Esophagus muscularis mucosa (tissue), 4 donors: ENCODE data around the gene FAM89B. TPM values are rescaled to one million over a fixed set of nuclear protein-coding genes. Genes with fewer than 3 reads are reported as not detected.

ENCODE experiments used
- DNase-seq: peaks from one replicate; pipeline ENCODE4 v3.0.0-alpha.2; 2017; ENCODE audit errors: extremely low spot score
- H3K27ac ChIP-seq, 4 donors: fragments of 200-600 bp; sonication (generic); replicated peaks in 1 of 4; 1 replicate in 3 of 4; 2 replicates in 1 of 4; pipeline ENCODE4 v1.5.1; 2016 to 2019; ENCODE audit warnings: mild to moderate bottlenecking in 1 of 4
- H3K27me3 ChIP-seq, 4 donors: fragments of 200-600 bp; sonication (generic); one replicate each; pipeline versions ENCODE4 v1.5.1 to v1.6.0; 2016 to 2019
- H3K36me3 ChIP-seq, 4 donors: fragments of 200-600 bp; sonication (generic); one replicate each; pipeline ENCODE4 v1.5.1; 2016 to 2019
- H3K4me1 ChIP-seq, 4 donors: fragments of 200-600 bp; sonication (generic); one replicate each; pipeline ENCODE4 v1.5.1; 2016 to 2019
- H3K4me3 ChIP-seq, 4 donors: fragments of 200-600 bp; sonication (generic); 1 replicate in 2 of 4; 2 replicates in 2 of 4; pipeline ENCODE4 v1.5.1; 2016 to 2019; ENCODE audit warnings: mild to moderate bottlenecking in 4 of 4, moderate library complexity in 1 of 4
- H3K9me3 ChIP-seq, 4 donors: fragments of 200-600 bp; sonication (generic); 1 replicate in 3 of 4; 2 replicates in 1 of 4; pipeline ENCODE4 v1.5.1; 2016 to 2019
- EP300 ChIP-seq: sonication (generic); formaldehyde crosslinking; IDR thresholded peaks from one replicate; pipeline ENCODE4 v1.6.1; 2017; ENCODE audit warnings: antibody characterized with exemption
- POLR2A ChIP-seq: fragments of 450-650 bp; IDR thresholded peaks from one replicate; pipeline ENCODE4 v1.6.1; 2017; ENCODE audit warnings: antibody characterized with exemption, moderate library complexity, mild to moderate bottlenecking, low read depth
- POLR2AphosphoS5 ChIP-seq, 2 donors: sonication (generic); formaldehyde crosslinking; IDR thresholded peaks; one replicate each; pipeline ENCODE4 v1.6.1; 2017; ENCODE audit warnings: antibody characterized with exemption in 2 of 2
- WGBS: methylation state at CpG from one replicate; pipeline ENCODE4 v1.1.5; 2018; 5-methylcytosine and 5-hydroxymethylcytosine counted together
- intact Hi-C: fragments of 100-400 bp; cut with DNase I; formaldehyde crosslinking; loops from one replicate; pipeline ENCODE4 v1.15.1; 2023
- total RNA-seq, 4 donors: library from RNA; depleted of rRNA; stranded (reverse); fragments of >200 nt; gene quantifications; one replicate each; pipeline versions ENCODE4 v1.1.0 to v1.2.1, GENCODE V29; 2016
- TF ChIP-seq, protein P1 (sequence below), 3 experiments: fragments of 200-600 bp in 2 of 3; fragments of 450-650 bp in 1 of 3; sonication (generic) in 2 of 3; IDR thresholded peaks; one replicate each; pipeline ENCODE4 v1.5.1; 2017 to 2019; ENCODE audit warnings: antibody characterized with exemption in 3 of 3, mild to moderate bottlenecking in 2 of 3, moderate library complexity in 1 of 3

The FAM89B gene
- total RNA-seq, 4 donors from 2014 or later, result 47.9 to 90.4 (median 75.0) TPM

GRCh38 chr11:65595543-65596281 lies 23.4 kb downstream of the FAM89B start, which contains the start of gene KCNK7:
TSS of gene KCNK7 (minus strand) at chr11:65595800. CDS start at chr11:65595772, 28 bp downstream.
- peaks cover 17 to 69% (median 66%) of the 10 kb centered on the region in 4 donors for H3K36me3 ChIP-seq
- intact Hi-C loops, result no loop called here
- no peak for DNase-seq

GRCh38 chr11:65596520-65596919 lies 24.2 kb downstream of the FAM89B start:
- no peak for DNase-seq
- Histone ChIP-seq H3K27ac (no peak overlapping the region), H3K4me1 (peaks cover 16 to 46% (median 38%) of the 10 kb centered on the region in 4 donors), H3K36me3 (peaks cover 13 to 67% (median 62%) of the 10 kb centered on the region in 4 donors), H3K4me3 (no peak overlapping the region), H3K27me3 (no peaks in the 10 kb centered on the region), H3K9me3 (no peaks in the 10 kb centered on the region)
- intact Hi-C loops, result no loop called here
- WGBS, result 78% methylated on average over 6 of the region's 6 CpGs
- TF ChIP-seq EP300, result no peak
- no peak for TF ChIP-seq POLR2AphosphoS5 (IDR thresholded peaks at IDR 0.05)
- no peak for TF ChIP-seq POLR2A
- TF ChIP-seq, protein P1, sequence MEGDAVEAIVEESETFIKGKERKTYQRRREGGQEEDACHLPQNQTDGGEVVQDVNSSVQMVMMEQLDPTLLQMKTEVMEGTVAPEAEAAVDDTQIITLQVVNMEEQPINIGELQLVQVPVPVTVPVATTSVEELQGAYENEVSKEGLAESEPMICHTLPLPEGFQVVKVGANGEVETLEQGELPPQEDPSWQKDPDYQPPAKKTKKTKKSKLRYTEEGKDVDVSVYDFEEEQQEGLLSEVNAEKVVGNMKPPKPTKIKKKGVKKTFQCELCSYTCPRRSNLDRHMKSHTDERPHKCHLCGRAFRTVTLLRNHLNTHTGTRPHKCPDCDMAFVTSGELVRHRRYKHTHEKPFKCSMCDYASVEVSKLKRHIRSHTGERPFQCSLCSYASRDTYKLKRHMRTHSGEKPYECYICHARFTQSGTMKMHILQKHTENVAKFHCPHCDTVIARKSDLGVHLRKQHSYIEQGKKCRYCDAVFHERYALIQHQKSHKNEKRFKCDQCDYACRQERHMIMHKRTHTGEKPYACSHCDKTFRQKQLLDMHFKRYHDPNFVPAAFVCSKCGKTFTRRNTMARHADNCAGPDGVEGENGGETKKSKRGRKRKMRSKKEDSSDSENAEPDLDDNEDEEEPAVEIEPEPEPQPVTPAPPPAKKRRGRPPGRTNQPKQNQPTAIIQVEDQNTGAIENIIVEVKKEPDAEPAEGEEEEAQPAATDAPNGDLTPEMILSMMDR (IDR thresholded peaks at IDR 0.05), result no peak

More at GRCh38 chr11:65595543-65596281, 23.4 kb downstream of the FAM89B start, which contains the start of gene KCNK7:
- Histone ChIP-seq H3K4me3 (no peak within 1 kb of the TSS), H3K27ac (peak within 1 kb of the TSS in 3 of 4 donors; percentile 11 to 52 (median 13)), H3K27me3 (no peaks in the 10 kb centered on the region), H3K9me3 (no peaks in the 10 kb centered on the region), H3K4me1 (peaks cover 16 to 48% (median 39%) of the 10 kb centered on the region in 4 donors)
- TF ChIP-seq POLR2AphosphoS5 (IDR thresholded peaks at IDR 0.05) (no peak), EP300 (no peak), POLR2A (no peak)
- TF ChIP-seq, protein P1 (IDR thresholded peaks at IDR 0.05), result no peak
- WGBS, result 84% methylated on average over 5 of the region's 12 CpGs

GRCh38 chr11:65598258-65598699 lies 25.9 kb downstream of the FAM89B start:
- no peak for DNase-seq
- Histone ChIP-seq H3K4me1 (peaks cover 15 to 28% (median 25%) of the 10 kb centered on the region in 4 donors), H3K36me3 (peaks cover 6 to 70% (median 61%) of the 10 kb centered on the region in 4 donors), H3K4me3 (no peak overlapping the region), H3K27ac (no peak overlapping the region), H3K27me3 (no peaks in the 10 kb centered on the region), H3K9me3 (no peaks in the 10 kb centered on the region)
- intact Hi-C loops, result no loop called here
- 91% methylated on average over 8 of the region's 16 CpGs for WGBS
- no peak for TF ChIP-seq POLR2A
- no peak for TF ChIP-seq EP300
- TF ChIP-seq, protein P1 (IDR thresholded peaks at IDR 0.05), result no peak
- TF ChIP-seq POLR2AphosphoS5 (IDR thresholded peaks at IDR 0.05), result no peak

DNA sequence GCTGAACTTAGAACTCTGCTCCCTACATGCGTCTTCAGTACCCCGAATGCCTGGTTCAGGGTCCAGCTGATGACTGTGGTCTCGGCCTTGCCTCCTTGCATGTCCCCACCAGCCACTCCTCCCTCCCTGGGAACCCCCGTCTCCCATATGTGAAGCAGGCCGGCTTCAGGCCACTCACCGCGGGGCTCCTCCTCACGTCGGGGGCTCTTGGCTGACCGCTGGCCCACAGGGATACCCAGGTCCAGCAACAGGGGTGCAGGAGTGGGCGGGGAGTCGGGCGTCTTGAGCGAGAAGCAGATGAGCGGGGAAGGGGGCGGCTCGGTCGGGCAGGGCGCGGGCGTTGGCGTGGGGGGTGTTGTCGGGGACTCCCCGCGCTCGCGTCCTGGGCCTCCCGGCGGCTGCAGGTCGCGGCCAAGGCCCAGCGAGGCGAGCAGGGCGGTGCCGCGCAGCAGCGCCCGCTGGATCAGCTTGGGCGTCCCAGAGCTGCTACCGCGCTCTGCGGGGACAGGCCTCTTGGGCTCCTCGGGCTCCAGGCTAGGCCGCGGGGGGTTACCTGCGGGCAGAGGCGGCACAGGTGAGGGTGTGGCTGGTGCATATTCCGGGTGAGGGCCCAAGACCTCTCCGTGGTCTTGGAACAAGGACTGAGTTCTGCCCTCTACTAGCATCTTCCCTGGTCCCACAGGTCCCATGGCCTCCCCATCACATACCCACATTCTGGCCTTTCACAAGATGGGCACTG lies 27.0 kb downstream of the FAM89B start:
- Histone ChIP-seq H3K4me3 (no peak overlapping the region), H3K4me1 (peaks cover 6 to 17% (median 15%) of the 10 kb centered on the region in 4 donors), H3K27ac (no peak overlapping the region), H3K27me3 (no peaks in the 10 kb centered on the region), H3K36me3 (peaks cover 6 to 76% (median 69%) of the 10 kb centered on the region in 4 donors), H3K9me3 (no peaks in the 10 kb centered on the region)
- 84% methylated on average over 42 of the region's 49 CpGs for WGBS
- DNase-seq, result no peak
- intact Hi-C loops, result no loop called here
- TF ChIP-seq POLR2AphosphoS5 (IDR thresholded peaks at IDR 0.05), result no peak
- TF ChIP-seq EP300, result no peak

DNA sequence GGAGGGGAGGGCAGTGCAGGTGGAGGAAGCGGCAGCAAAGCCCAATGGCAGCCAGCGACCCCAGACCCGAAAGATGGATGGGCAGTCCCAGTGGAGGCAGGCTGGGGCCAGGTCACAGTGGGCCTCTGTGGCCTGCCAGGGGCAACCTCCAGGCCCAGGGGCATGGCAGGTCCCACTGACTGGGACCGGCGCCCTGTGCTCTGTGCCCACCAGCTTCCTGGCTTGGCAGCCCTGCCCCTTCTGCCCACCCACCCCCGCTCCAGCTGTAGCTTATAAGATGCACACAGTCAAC lies 27.6 kb downstream of the FAM89B start:
- TF ChIP-seq EP300, result no peak
- no peak for TF ChIP-seq POLR2AphosphoS5 (IDR thresholded peaks at IDR 0.05)
- no peak for TF ChIP-seq POLR2A
- TF ChIP-seq, protein P1 (IDR thresholded peaks at IDR 0.05), result no peak
- Histone ChIP-seq H3K27me3 (no peaks in the 10 kb centered on the region), H3K4me1 (peaks cover 6 to 13% (median 12%) of the 10 kb centered on the region in 4 donors), H3K4me3 (no peak overlapping the region), H3K9me3 (no peaks in the 10 kb centered on the region), H3K27ac (no peak overlapping the region), H3K36me3 (peaks cover 9 to 81% (median 74%) of the 10 kb centered on the region in 4 donors)
- intact Hi-C loops, result no loop called here
- WGBS, result 100% methylated on average over 1 of the region's 6 CpGs
- no peak for DNase-seq
